GM12878 (cell line): ENCODE data around the gene LYPD4. TPM values are rescaled to one million over a fixed set of nuclear protein-coding genes. Genes with fewer than 3 reads are reported as not detected.

ENCODE experiments used
- ATF7 ChIP-seq: fragments of 450-650 bp; IDR thresholded peaks from 2 replicates; pipeline ENCODE4 v1.6.1; 2016; ENCODE audit warnings: low read depth, mild to moderate bottlenecking
- CREB1 ChIP-seq: IDR thresholded peaks from 2 replicates; pipeline ENCODE4 v1.6.1; 2012; ENCODE audit warnings: low read depth, mild to moderate bottlenecking, inconsistent platforms
- IRF4 ChIP-seq: IDR thresholded peaks from 2 replicates; pipeline ENCODE4 v1.6.1; 2011; ENCODE audit warnings: low read depth, low read length
- JUND ChIP-seq: IDR thresholded peaks from 2 replicates; pipeline ENCODE4 v1.6.1; 2012; ENCODE audit warnings: low read depth, mild to moderate bottlenecking, low read length, improper control_type of control experiment, moderate library complexity
- KDM1A ChIP-seq: fragments of 200-600 bp; sonication (generic); IDR thresholded peaks from 2 replicates; pipeline ENCODE4 v1.6.1; 2016; ENCODE audit warnings: borderline replicate concordance
- MEF2B ChIP-seq: fragments of 450-650 bp; IDR thresholded peaks from 2 replicates; pipeline ENCODE4 v1.6.1; 2018; ENCODE audit warnings: mild to moderate bottlenecking, moderate library complexity; ENCODE audit not compliant: partially characterized antibody, poor library complexity, severe bottlenecking
- MYC ChIP-seq: IDR thresholded peaks from 2 replicates; pipeline ENCODE4 v1.6.1; 2011; ENCODE audit warnings: mild to moderate bottlenecking, low read length, moderate library complexity, inconsistent platforms; ENCODE audit not compliant: insufficient read depth, insufficient replicate concordance, insufficient read length, severe bottlenecking
- NFIC ChIP-seq: IDR thresholded peaks from 2 replicates; pipeline ENCODE4 v1.6.1; 2012; ENCODE audit warnings: low read depth, mild to moderate bottlenecking, inconsistent platforms, low read length, moderate library complexity
- NFYB ChIP-seq: IDR thresholded peaks from 2 replicates; pipeline ENCODE4 v1.6.1; 2011; ENCODE audit warnings: low read depth, mild to moderate bottlenecking, low read length, improper control_type of control experiment, moderate library complexity; ENCODE audit not compliant: insufficient read depth
- NR2C1 ChIP-seq: fragments of 450-650 bp; IDR thresholded peaks from 2 replicates; pipeline ENCODE4 v1.6.1; 2017; ENCODE audit warnings: antibody characterized with exemption, mild to moderate bottlenecking, moderate library complexity
- PML ChIP-seq: IDR thresholded peaks from 2 replicates; pipeline ENCODE4 v1.6.1; 2012; ENCODE audit warnings: low read length, inconsistent platforms
- POU2F2 ChIP-seq: IDR thresholded peaks from 3 replicates; pipeline ENCODE4 v1.6.1; 2011; ENCODE audit warnings: low read depth, mild to moderate bottlenecking, low read length, borderline replicate concordance
- RAD21 ChIP-seq: IDR thresholded peaks from 2 replicates; pipeline ENCODE4 v1.6.1; 2011; ENCODE audit warnings: mild to moderate bottlenecking, low read depth, low read length, moderate library complexity; ENCODE audit not compliant: insufficient read depth
- RAD51 ChIP-seq: fragments of 450-650 bp; IDR thresholded peaks from 2 replicates; pipeline ENCODE4 v1.6.1; 2016; ENCODE audit warnings: moderate library complexity, mild to moderate bottlenecking, inconsistent platforms
- RELA ChIP-seq: fragments of 450-650 bp; IDR thresholded peaks from 2 replicates; pipeline ENCODE4 v1.8.0; 2014; ENCODE audit warnings: borderline replicate concordance; ENCODE audit not compliant: partially characterized antibody
- ZNF24 ChIP-seq: fragments of 450-650 bp; IDR thresholded peaks from 2 replicates; pipeline ENCODE4 v1.6.1; 2017; ENCODE audit warnings: antibody characterized with exemption, mild to moderate bottlenecking
- ZNF274 ChIP-seq: IDR thresholded peaks from one replicate; pipeline ENCODE4 v1.8.0; 2011; ENCODE audit not compliant: insufficient read length, insufficient read depth
- ZNF384 ChIP-seq: IDR thresholded peaks from 2 replicates; pipeline ENCODE4 v1.6.1; 2012; ENCODE audit warnings: low read depth, mild to moderate bottlenecking, low read length, improper control_type of control experiment, borderline replicate concordance
- polyA plus RNA-seq, 11 experiments: library from polyadenylated mRNA; depleted of rRNA in 4 of 11; unstranded in 6 of 11; stranded (reverse) in 5 of 11; fragments of >200 nt; fragmentation: Nextera tagmentation in 4 of 11; fragmentation: Illumina TruSeq in 1 of 11; extraction: Ambion mirVana in 4 of 11; extraction: Trizol in 1 of 11; gene quantifications; 1 replicate in 1 of 11; 2 replicates in 10 of 11; pipeline versions ENCODE4 v1.2.1 to v1.2.3, GENCODE V29; 2011 to 2016; ENCODE audit warnings: inconsistent platforms in 2 of 11, missing spikeins in 2 of 11, low read depth in 1 of 11
- total RNA-seq, 4 experiments: library from RNA; depleted of rRNA in 3 of 4; stranded (reverse); fragments of >200 nt in 3 of 4; fragmentation: Illumina TruSeq in 1 of 4; extraction: Trizol in 1 of 4; gene quantifications; 2 replicates each; pipeline versions ENCODE4 v1.2.1 to v1.2.3, GENCODE V29; 2013 to 2021
- TF ChIP-seq, protein P1 (sequence below): IDR thresholded peaks from 2 replicates; pipeline ENCODE4 v1.6.1; 2011; ENCODE audit warnings: low read depth, low read length, improper control_type of control experiment, borderline replicate concordance
- TF ChIP-seq, protein P2 (sequence below): IDR thresholded peaks from 2 replicates; pipeline ENCODE4 v1.6.1; 2012; ENCODE audit warnings: mild to moderate bottlenecking, low read depth, low read length
- TF ChIP-seq, protein P3 (sequence below): IDR thresholded peaks from 2 replicates; pipeline ENCODE4 v1.6.1; 2011; ENCODE audit warnings: borderline replicate concordance, low read depth, mild to moderate bottlenecking, moderate library complexity, mixed read lengths, low read length; ENCODE audit not compliant: insufficient read depth; ENCODE audit errors: extremely low read length
- TF ChIP-seq, protein P4 (sequence below): fragments of 450-650 bp; IDR thresholded peaks from 2 replicates; pipeline ENCODE4 v1.6.1; 2017; ENCODE audit warnings: mild to moderate bottlenecking, low read depth, inconsistent platforms; ENCODE audit not compliant: poor library complexity, severe bottlenecking

LYPD4 gene
- total and polyA plus RNA-seq, 10 of the 15 experiments (the other 5 are each of a cell fraction or from before 2014, with no cell fraction given): not detected

DNA sequence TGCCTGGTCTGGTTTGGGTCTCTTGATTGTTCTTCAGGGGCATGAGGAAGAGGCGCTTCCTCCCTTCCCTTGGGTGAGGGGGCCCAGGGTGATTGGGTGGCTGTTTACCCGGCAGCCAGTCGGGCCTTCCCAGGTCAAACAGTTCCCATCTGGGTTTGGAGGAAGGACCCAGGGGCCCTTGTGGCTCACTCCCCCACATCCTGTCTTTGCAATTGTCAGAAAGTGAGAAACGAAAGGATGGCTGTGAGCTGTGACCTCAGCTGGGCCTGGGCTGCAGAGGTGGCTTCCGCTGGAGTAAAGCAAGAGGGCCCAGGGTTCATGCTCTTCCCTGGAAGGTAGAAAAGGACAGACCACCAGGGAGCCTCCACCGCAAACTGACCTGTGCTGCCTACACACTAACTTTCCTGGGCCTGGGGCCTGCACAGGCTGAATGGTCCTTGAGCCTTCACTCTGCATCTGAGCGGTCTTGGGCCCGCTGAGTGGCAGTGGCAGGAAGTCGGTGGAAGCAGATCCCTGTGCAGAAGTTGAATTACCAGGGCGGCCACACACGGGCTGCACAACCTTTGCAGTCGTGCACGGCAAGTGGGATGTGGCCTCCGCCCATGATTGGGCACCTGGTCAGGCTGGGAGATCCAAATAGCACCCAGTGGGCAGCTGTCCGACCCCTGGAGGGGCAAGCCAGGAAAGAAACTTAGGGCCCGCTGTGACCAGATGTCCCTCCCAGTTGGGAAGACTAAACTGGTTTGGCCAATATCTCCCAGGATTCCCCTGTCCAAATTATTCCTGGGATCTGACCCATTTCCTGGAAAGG lies 27.3 kb upstream of the LYPD4 start (continued):
- TF ChIP-seq ZNF274: no peak
- TF ChIP-seq, protein P1, sequence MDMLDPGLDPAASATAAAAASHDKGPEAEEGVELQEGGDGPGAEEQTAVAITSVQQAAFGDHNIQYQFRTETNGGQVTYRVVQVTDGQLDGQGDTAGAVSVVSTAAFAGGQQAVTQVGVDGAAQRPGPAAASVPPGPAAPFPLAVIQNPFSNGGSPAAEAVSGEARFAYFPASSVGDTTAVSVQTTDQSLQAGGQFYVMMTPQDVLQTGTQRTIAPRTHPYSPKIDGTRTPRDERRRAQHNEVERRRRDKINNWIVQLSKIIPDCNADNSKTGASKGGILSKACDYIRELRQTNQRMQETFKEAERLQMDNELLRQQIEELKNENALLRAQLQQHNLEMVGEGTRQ: no peak
- 0 out of 2 replicates have a peak, but pooled peaks have one; percentile 59 for TF ChIP-seq CREB1
- TF ChIP-seq PML: no peak; the same call in 1 of the 2 replicates
- TF ChIP-seq NR2C1: peak; percentile 53; the same call in 1 of the 2 replicates
- no peak for TF ChIP-seq MYC
- TF ChIP-seq RELA: no peak
- TF ChIP-seq IRF4: peak; percentile 38; the same call in 1 of the 2 replicates
- TF ChIP-seq MEF2B: peak; percentile 91
- TF ChIP-seq POU2F2: no peak; the same call in 1 of the 3 replicates
- no peak for TF ChIP-seq ZNF384
- no peak for TF ChIP-seq NFYB
- TF ChIP-seq, protein P2, sequence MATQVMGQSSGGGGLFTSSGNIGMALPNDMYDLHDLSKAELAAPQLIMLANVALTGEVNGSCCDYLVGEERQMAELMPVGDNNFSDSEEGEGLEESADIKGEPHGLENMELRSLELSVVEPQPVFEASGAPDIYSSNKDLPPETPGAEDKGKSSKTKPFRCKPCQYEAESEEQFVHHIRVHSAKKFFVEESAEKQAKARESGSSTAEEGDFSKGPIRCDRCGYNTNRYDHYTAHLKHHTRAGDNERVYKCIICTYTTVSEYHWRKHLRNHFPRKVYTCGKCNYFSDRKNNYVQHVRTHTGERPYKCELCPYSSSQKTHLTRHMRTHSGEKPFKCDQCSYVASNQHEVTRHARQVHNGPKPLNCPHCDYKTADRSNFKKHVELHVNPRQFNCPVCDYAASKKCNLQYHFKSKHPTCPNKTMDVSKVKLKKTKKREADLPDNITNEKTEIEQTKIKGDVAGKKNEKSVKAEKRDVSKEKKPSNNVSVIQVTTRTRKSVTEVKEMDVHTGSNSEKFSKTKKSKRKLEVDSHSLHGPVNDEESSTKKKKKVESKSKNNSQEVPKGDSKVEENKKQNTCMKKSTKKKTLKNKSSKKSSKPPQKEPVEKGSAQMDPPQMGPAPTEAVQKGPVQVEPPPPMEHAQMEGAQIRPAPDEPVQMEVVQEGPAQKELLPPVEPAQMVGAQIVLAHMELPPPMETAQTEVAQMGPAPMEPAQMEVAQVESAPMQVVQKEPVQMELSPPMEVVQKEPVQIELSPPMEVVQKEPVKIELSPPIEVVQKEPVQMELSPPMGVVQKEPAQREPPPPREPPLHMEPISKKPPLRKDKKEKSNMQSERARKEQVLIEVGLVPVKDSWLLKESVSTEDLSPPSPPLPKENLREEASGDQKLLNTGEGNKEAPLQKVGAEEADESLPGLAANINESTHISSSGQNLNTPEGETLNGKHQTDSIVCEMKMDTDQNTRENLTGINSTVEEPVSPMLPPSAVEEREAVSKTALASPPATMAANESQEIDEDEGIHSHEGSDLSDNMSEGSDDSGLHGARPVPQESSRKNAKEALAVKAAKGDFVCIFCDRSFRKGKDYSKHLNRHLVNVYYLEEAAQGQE: no peak
- TF ChIP-seq, protein P3, sequence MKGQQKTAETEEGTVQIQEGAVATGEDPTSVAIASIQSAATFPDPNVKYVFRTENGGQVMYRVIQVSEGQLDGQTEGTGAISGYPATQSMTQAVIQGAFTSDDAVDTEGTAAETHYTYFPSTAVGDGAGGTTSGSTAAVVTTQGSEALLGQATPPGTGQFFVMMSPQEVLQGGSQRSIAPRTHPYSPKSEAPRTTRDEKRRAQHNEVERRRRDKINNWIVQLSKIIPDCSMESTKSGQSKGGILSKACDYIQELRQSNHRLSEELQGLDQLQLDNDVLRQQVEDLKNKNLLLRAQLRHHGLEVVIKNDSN: no peak
- no peak for TF ChIP-seq ZNF24
- peak; percentile 65 for TF ChIP-seq NFIC
- no peak for TF ChIP-seq RAD51
- no peak for TF ChIP-seq KDM1A
- no peak for TF ChIP-seq RAD21
- peak; percentile 79 for TF ChIP-seq ATF7
- TF ChIP-seq, protein P4, sequence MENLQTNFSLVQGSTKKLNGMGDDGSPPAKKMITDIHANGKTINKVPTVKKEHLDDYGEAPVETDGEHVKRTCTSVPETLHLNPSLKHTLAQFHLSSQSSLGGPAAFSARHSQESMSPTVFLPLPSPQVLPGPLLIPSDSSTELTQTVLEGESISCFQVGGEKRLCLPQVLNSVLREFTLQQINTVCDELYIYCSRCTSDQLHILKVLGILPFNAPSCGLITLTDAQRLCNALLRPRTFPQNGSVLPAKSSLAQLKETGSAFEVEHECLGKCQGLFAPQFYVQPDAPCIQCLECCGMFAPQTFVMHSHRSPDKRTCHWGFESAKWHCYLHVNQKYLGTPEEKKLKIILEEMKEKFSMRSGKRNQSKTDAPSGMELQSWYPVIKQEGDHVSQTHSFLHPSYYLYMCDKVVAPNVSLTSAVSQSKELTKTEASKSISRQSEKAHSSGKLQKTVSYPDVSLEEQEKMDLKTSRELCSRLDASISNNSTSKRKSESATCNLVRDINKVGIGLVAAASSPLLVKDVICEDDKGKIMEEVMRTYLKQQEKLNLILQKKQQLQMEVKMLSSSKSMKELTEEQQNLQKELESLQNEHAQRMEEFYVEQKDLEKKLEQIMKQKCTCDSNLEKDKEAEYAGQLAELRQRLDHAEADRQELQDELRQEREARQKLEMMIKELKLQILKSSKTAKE: peak; percentile 42
- TF ChIP-seq JUND: peak; percentile 36; the same call in 1 of the 2 replicates
